IMR-90 (cell line): ENCODE data around the gene WDR5. TPM values are rescaled to one million over a fixed set of nuclear protein-coding genes. Genes with fewer than 3 reads are reported as not detected.

Experiments
- microRNA-seq, 2 experiments: library from miRNA; stranded (forward) in 1 of 2; unstranded in 1 of 2; fragments of 10-50 nt in 1 of 2; fragments of <30 nt in 1 of 2; gene quantifications in 1 of 2; microRNA quantifications in 1 of 2; one replicate each; pipeline versions ENCODE3 to v1.1.0; 2013 to 2020; ENCODE audit not compliant: insufficient read depth in 1 of 2, insufficient read length in 1 of 2, unreplicated experiment in 1 of 2
- polyA plus RNA-seq, 3 experiments: library from polyadenylated mRNA; depleted of rRNA; stranded (reverse); fragments of >200 nt; gene quantifications; 2 replicates each; pipeline ENCODE4 v1.2.3, GENCODE V29; 2012; ENCODE audit warnings: low replicate concordance in 1 of 3
- small RNA-seq, 5 experiments: library from RNA; depleted of rRNA; stranded (forward); fragments of <200 nt; gene quantifications; one replicate each; pipeline ENCODE3, GENCODE V24; 2012
- total RNA-seq: library from RNA; depleted of rRNA; stranded (reverse); fragments of >200 nt; gene quantifications from 2 replicates; pipeline ENCODE4 v1.2.3, GENCODE V29; 2012; rRNA removed

The WDR5 gene
- total and polyA plus RNA-seq, 2 of the 4 experiments (the other 2 are of a cell fraction) = 18.3 to 26.6 TPM

Small RNAs within 50 kb of the gene (microRNA-seq; reads per million reads assigned to microRNA genes)
- gene RNU6ATAC (ENCODE audit: insufficient read depth, insufficient read length) = not detected

Small RNAs within 50 kb of the gene (small RNA-seq; reads per million reads assigned to genes)
- gene RNU6ATAC = 20.7 to 2,189 (median 171) reads per million in 5 experiments

Other genes starting within 250 kb of the WDR5 start
- gene VAV2, start 143.8 kb upstream of the WDR5 start, total RNA-seq = 9.7 and 10.8 TPM in 2 replicates
- gene VAV2, start 143.8 kb upstream of the WDR5 start, polyA plus RNA-seq (2012; rRNA removed) = 13.4 and 13.5 TPM in 2 replicates
- gene BRD3OS, start 110.6 kb upstream of the WDR5 start, total RNA-seq = 15.3 and 15.8 TPM in 2 replicates
- gene BRD3OS, start 110.6 kb upstream of the WDR5 start, polyA plus RNA-seq (2012; rRNA removed) = 19.3 and 20.7 TPM in 2 replicates
- 2.2 and 3.6 TPM in 2 replicates for gene BRD3, start 68.1 kb upstream of the WDR5 start, total RNA-seq
- gene BRD3, start 68.1 kb upstream of the WDR5 start, polyA plus RNA-seq (2012; rRNA removed) = 7.1 and 7.2 TPM in 2 replicates
- gene RNU6ATAC, start 28.5 kb downstream of the WDR5 start, total RNA-seq = under 0.01 TPM in 1 of 2 replicates, not detected in the other
- gene RNU6ATAC, start 28.5 kb downstream of the WDR5 start, polyA plus RNA-seq (2012; rRNA removed) = not detected in 2 replicates
- 7.5 and 8.1 TPM in 2 replicates for gene RXRA, start 190.4 kb downstream of the WDR5 start, total RNA-seq
- 17.9 and 19.0 TPM in 2 replicates for gene RXRA, start 190.4 kb downstream of the WDR5 start, polyA plus RNA-seq (2012; rRNA removed)